Measurements from ENCODE around the gene MUCL3.

- no peak for TF ChIP-seq CTCF (IDR thresholded peaks at IDR 0.05)
- no peak for TF ChIP-seq EZH2 (IDR thresholded peaks at IDR 0.05; ENCODE audit: borderline replicate concordance, insufficient read depth, low read depth, low read length, poor library complexity, severe bottlenecking)
Measured at GRCh38 chr6:31001281-31001888, 60.6 kb downstream of the MUCL3 start.
